H1 (cell line): ENCODE results near the gene SH2D1A. TPM values are rescaled to one million over a fixed set of nuclear protein-coding genes. Genes with fewer than 3 reads are reported as not detected.

Experiments used
- CTCF ChIA-PET: fragments of 300-600 bp; sonication (Branson Sonifier 250); formaldehyde crosslinking; loops from one replicate; lab custom pipeline; 2021; ENCODE audit not compliant: partially characterized antibody; lab: Charles Lee
- POLR2A ChIA-PET: fragments of 300-600 bp; sonication (Branson Sonifier 250); formaldehyde crosslinking; loops from one replicate; lab custom pipeline; 2021; ENCODE audit warnings: inconsistent platforms; ENCODE audit not compliant: partially characterized antibody; lab: Charles Lee
- DNase-seq, 2 experiments: peaks; one replicate each; pipeline versions ENCODE4 v3.0.0 to v3.0.0-alpha.2; 2010 to 2022; ENCODE audit warnings: low spot score in 2 of 2, low read depth in 1 of 2, mixed read lengths in 1 of 2
- FAIRE-seq: peaks from 2 replicates; lab custom pipeline; 2011; peaks lifted over from hg19 to GRCh38; lab: Jason Lieb, UNC
- H2AFZ ChIP-seq: 2 replicates; pipeline ENCODE4 v1.8.1; 2012; ENCODE audit warnings: low read length, inconsistent platforms
- H2AK5ac ChIP-seq: 2 replicates; pipeline ENCODE4 v1.6.1; 2013; ENCODE audit warnings: low read depth, low read length
- H2BK120ac ChIP-seq: replicated peaks from 2 replicates; pipeline ENCODE3; 2013; ENCODE audit warnings: low read depth, low read length, inconsistent platforms
- H2BK12ac ChIP-seq: 2 replicates; pipeline ENCODE4 v1.6.1; 2013; ENCODE audit warnings: low read depth, low read length
- H2BK15ac ChIP-seq: 2 replicates; pipeline ENCODE4 v1.6.1; 2013; ENCODE audit warnings: low read length
- H2BK20ac ChIP-seq: 2 replicates; pipeline ENCODE4 v1.6.1; 2013; ENCODE audit warnings: low read length
- H2BK5ac ChIP-seq: 2 replicates; pipeline ENCODE4 v1.6.1; 2013; ENCODE audit warnings: low read depth, low read length
- H3K14ac ChIP-seq: 2 replicates; pipeline ENCODE4 v1.6.1; 2013; ENCODE audit warnings: inconsistent platforms; ENCODE audit not compliant: insufficient read length
- H3K18ac ChIP-seq: 2 replicates; pipeline ENCODE4 v1.6.1; 2013; ENCODE audit warnings: low read length; ENCODE audit errors: extremely low read depth
- H3K23ac ChIP-seq: 2 replicates; pipeline ENCODE4 v1.6.1; 2013; ENCODE audit warnings: inconsistent platforms; ENCODE audit not compliant: insufficient read length
- H3K23me2 ChIP-seq: 2 replicates; pipeline ENCODE4 v1.6.1; 2013; ENCODE audit warnings: low read depth, low read length
- H3K27ac ChIP-seq: 2 replicates; pipeline ENCODE4 v1.6.1; 2011; ENCODE audit warnings: low read depth, low read length, inconsistent platforms
- H3K27me3 ChIP-seq, 4 experiments: replicated peaks in 1 of 4; 1 replicate in 1 of 4; 2 replicates in 3 of 4; pipeline versions ENCODE4 v1.6.1 to v1.8.1; 2011 to 2013; ENCODE audit warnings: low read length in 3 of 4, mild to moderate bottlenecking in 3 of 4, inconsistent platforms in 2 of 4, mixed read lengths in 2 of 4, moderate library complexity in 1 of 4; ENCODE audit not compliant: control insufficient read depth in 3 of 4, insufficient read depth in 3 of 4; ENCODE audit errors: extremely low read depth in 1 of 4
- H3K36me3 ChIP-seq, 4 experiments: 2 replicates each; pipeline versions ENCODE4 v1.6.1 to v1.8.1; 2011 to 2013; ENCODE audit warnings: mild to moderate bottlenecking in 4 of 4, low read length in 3 of 4, moderate library complexity in 2 of 4, control low read depth in 1 of 4, inconsistent platforms in 1 of 4; ENCODE audit not compliant: insufficient read depth in 4 of 4, control insufficient read depth in 2 of 4
- H3K4ac ChIP-seq: replicated peaks from 2 replicates; pipeline ENCODE3; 2013; ENCODE audit warnings: low read length, low read depth, mixed read lengths, inconsistent platforms; ENCODE audit not compliant: insufficient read length
- H3K4me1 ChIP-seq, 4 experiments: replicated peaks in 1 of 4; 1 replicate in 1 of 4; 2 replicates in 3 of 4; pipeline versions ENCODE4 v1.6.1 to v1.8.1; 2011 to 2013; ENCODE audit warnings: low read length in 3 of 4, inconsistent platforms in 2 of 4, mixed read lengths in 1 of 4; ENCODE audit not compliant: insufficient read depth in 4 of 4, control insufficient read depth in 3 of 4
- H3K4me2 ChIP-seq, 2 experiments: 2 replicates each; pipeline versions ENCODE4 v1.6.1 to v1.8.1; 2011 to 2013; ENCODE audit warnings: low read depth in 2 of 2, low read length in 2 of 2, control low read depth in 1 of 2, inconsistent platforms in 1 of 2, mild to moderate bottlenecking in 1 of 2; ENCODE audit not compliant: insufficient read depth in 1 of 2
- H3K4me3 ChIP-seq, 4 experiments: fragments of 200-600, 300-600 bp in 1 of 4; sonication (generic), shearing (Covaris generic), sonication (Bioruptor Twin) in 1 of 4; 2 replicates each; pipeline versions ENCODE4 v1.5.1 to v1.8.1; 2011 to 2016; ENCODE audit warnings: low read length in 4 of 4, low read depth in 3 of 4, control low read depth in 2 of 4, inconsistent platforms in 2 of 4, mild to moderate bottlenecking in 2 of 4, mixed read lengths in 1 of 4, moderate library complexity in 1 of 4; ENCODE audit not compliant: insufficient read depth in 2 of 4; ENCODE audit errors: extremely low read depth in 1 of 4
- H3K56ac ChIP-seq: replicated peaks from 2 replicates; pipeline ENCODE3; 2013; ENCODE audit warnings: low read depth, mild to moderate bottlenecking, mixed read lengths, low read length, inconsistent platforms; ENCODE audit not compliant: insufficient read length
- H3K79me1 ChIP-seq: 2 replicates; pipeline ENCODE4 v1.6.1; 2013; ENCODE audit warnings: low read depth, low read length, control low read depth
- H3K79me2 ChIP-seq, 2 experiments: 2 replicates each; pipeline versions ENCODE4 v1.6.1 to v1.8.1; 2012 to 2013; ENCODE audit warnings: low read length in 2 of 2, mild to moderate bottlenecking in 2 of 2, inconsistent platforms in 1 of 2; ENCODE audit not compliant: insufficient read depth in 2 of 2, control insufficient read depth in 1 of 2
- H3K9ac ChIP-seq, 4 experiments: replicated peaks in 1 of 4; 1 replicate in 1 of 4; 2 replicates in 3 of 4; pipeline versions ENCODE4 v1.6.1 to v1.8.1; 2011 to 2013; ENCODE audit warnings: low read depth in 3 of 4, low read length in 3 of 4, control low read depth in 2 of 4, mild to moderate bottlenecking in 2 of 4, moderate library complexity in 2 of 4, inconsistent platforms in 1 of 4; ENCODE audit errors: extremely low read depth in 1 of 4
- H3K9me3 ChIP-seq, 2 experiments: 2 replicates each; pipeline versions ENCODE4 v1.6.1 to v1.8.1; 2012 to 2013; ENCODE audit warnings: mild to moderate bottlenecking in 2 of 2, moderate library complexity in 2 of 2, control low read depth in 1 of 2, inconsistent platforms in 1 of 2, low read depth in 1 of 2, low read length in 1 of 2, mixed read lengths in 1 of 2; ENCODE audit not compliant: insufficient read depth in 2 of 2
- H4K20me1 ChIP-seq, 2 experiments: replicated peaks in 1 of 2; 2 replicates each; pipeline versions ENCODE3 to v1.8.1; 2011 to 2013; ENCODE audit warnings: inconsistent platforms in 2 of 2, low read length in 2 of 2, mild to moderate bottlenecking in 1 of 2; ENCODE audit not compliant: insufficient read depth in 2 of 2, control insufficient read depth in 1 of 2
- H4K5ac ChIP-seq: 2 replicates; pipeline ENCODE4 v1.6.1; 2013; ENCODE audit warnings: low read length, low read depth, mixed read lengths, inconsistent platforms; ENCODE audit not compliant: insufficient read length
- H4K8ac ChIP-seq: 2 replicates; pipeline ENCODE4 v1.8.0; 2013; ENCODE audit warnings: mild to moderate bottlenecking, moderate library complexity, low read length, inconsistent platforms; ENCODE audit not compliant: insufficient read depth; ENCODE audit errors: extremely low read depth
- H4K91ac ChIP-seq: replicated peaks from 2 replicates; pipeline ENCODE3; 2013; ENCODE audit warnings: low read length, mixed read lengths, inconsistent platforms; ENCODE audit not compliant: insufficient read length
- ASH2L ChIP-seq: fragments of 200-600, 300-600 bp; sonication (generic); IDR thresholded peaks from one replicate; pipeline ENCODE4 v1.7.1; 2017; ENCODE audit warnings: low read length
- CTBP2 ChIP-seq: IDR thresholded peaks from 2 replicates; pipeline ENCODE4 v1.7.0; 2011; ENCODE audit warnings: borderline replicate concordance, mild to moderate bottlenecking, moderate library complexity, mixed read lengths, low read length; ENCODE audit not compliant: insufficient read depth, insufficient read length
- EGR1 ChIP-seq: IDR thresholded peaks from 2 replicates; pipeline ENCODE4 v1.6.1; 2011; ENCODE audit warnings: low read depth, low read length, borderline replicate concordance
- KDM1A ChIP-seq: fragments of 200-600, 300-600 bp; sonication (generic); IDR thresholded peaks from 2 replicates; pipeline ENCODE4 v1.7.1; 2016; ENCODE audit warnings: mild to moderate bottlenecking, low read length, borderline replicate concordance
- NANOG ChIP-seq: IDR thresholded peaks from 2 replicates; pipeline ENCODE4 v1.6.1; 2011; ENCODE audit warnings: low read length, low read depth, mild to moderate bottlenecking, inconsistent platforms; ENCODE audit not compliant: insufficient read depth, poor library complexity, severe bottlenecking
- TBP ChIP-seq: IDR thresholded peaks from 2 replicates; pipeline ENCODE4 v1.6.1; 2011; ENCODE audit warnings: low read depth, low read length, improper control_type of control experiment
- TEAD4 ChIP-seq: IDR thresholded peaks from 2 replicates; pipeline ENCODE4 v1.6.1; 2012; ENCODE audit warnings: low read depth, low read length, inconsistent platforms, mixed read lengths
- WGBS, 2 experiments: shearing (Covaris generic) in 1 of 2; methylation state at CpG; one replicate each; pipeline versions ENCODE4 v1.1.6 to v1.1.7; 2013 to 2015; ENCODE audit warnings: low lambda C conversion rate in 2 of 2, mixed read lengths in 2 of 2, inconsistent platforms in 1 of 2, low coverage in 1 of 2, missing lambda C conversion rate in 1 of 2; ENCODE audit not compliant: insufficient replicate concordance in 2 of 2, insufficient coverage in 1 of 2, insufficient read length in 1 of 2; ENCODE audit errors: extremely low coverage in 1 of 2, missing lambda C conversion rate in 1 of 2; 5-methylcytosine and 5-hydroxymethylcytosine counted together
- polyA plus RNA-seq, 7 experiments: library from polyadenylated mRNA; depleted of rRNA in 3 of 7; stranded (reverse) in 5 of 7; unstranded in 2 of 7; fragments of >200 nt in 5 of 7; fragments of 200-250 nt in 2 of 7; gene quantifications; 1 replicate in 5 of 7; 2 replicates in 1 of 7; 4 replicates in 1 of 7; pipeline versions ENCODE4 v1.2.1 to v1.2.3, GENCODE V29; 2011 to 2013; ENCODE audit warnings: missing spikeins in 2 of 7, mixed read lengths in 2 of 7
- total RNA-seq: library from RNA; stranded (reverse); fragmentation: NEBNext Ultra II Directional; extraction: Animal tissue kit (Norgen Biotek cat#: 25700); gene quantifications from 2 replicates; pipeline ENCODE4 v1.2.1, GENCODE V29; 2021

Gene SH2D1A
- total and polyA plus RNA-seq, 2 of the 8 experiments (the other 6 are each of a cell fraction or from before 2014, with no cell fraction given), result not detected

DNA sequence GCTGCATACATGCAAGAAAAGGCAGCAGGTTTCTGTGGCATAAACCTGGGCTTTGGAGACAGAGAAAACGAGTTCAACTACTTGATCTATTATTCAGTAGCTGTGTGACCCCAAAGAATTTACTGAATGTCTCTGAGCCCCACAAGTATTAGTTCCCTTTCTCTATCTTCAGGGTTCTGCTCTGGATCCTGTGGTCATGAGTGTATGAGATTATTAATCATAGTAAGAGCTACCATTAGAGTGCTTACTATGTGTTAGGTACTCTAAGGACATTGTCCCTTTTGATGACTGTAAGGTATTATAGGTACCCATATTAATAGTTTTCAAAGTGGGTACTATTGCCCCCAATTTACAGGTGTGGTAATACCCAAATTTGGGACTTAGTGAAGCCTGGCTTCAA is 8.4 kb upstream of the SH2D1A start:
- H3K4me2 ChIP-seq, result no peak overlapping the region
- H2BK120ac ChIP-seq, result no peak overlapping the region
- H3K36me3 ChIP-seq, result no peaks in the 10 kb centered on the region
- H3K27ac ChIP-seq, result no peak overlapping the region
- no peak overlapping the region for H3K56ac ChIP-seq
- H3K79me1 ChIP-seq, result no peaks in the 10 kb centered on the region
- H4K91ac ChIP-seq, result no peak overlapping the region
- H3K14ac ChIP-seq, result no peak overlapping the region
- no peak overlapping the region for H3K18ac ChIP-seq
- H3K4me1 ChIP-seq, result no peaks in the 10 kb centered on the region
- H3K23me2 ChIP-seq, result no peaks in the 10 kb centered on the region
- H2BK12ac ChIP-seq, result no peak overlapping the region
- H3K9ac ChIP-seq, result no peak overlapping the region
- H2AK5ac ChIP-seq, result no peak overlapping the region
- no peak overlapping the region for H3K4me3 ChIP-seq
- POLR2A ChIA-PET, result no interaction called here
- no peak overlapping the region for H2BK15ac ChIP-seq
- WGBS, 2 experiments, result 71% methylated on average over 1 of the region's 1 CpG; no CpG with 5 or more reads in 1 of the 2 experiments
- no peaks in the 10 kb centered on the region for H3K27me3 ChIP-seq
- no peak for FAIRE-seq
- H2BK5ac ChIP-seq, result no peak overlapping the region
- no peak overlapping the region for H4K5ac ChIP-seq
- H2BK20ac ChIP-seq, result no peak overlapping the region
- H3K9me3 ChIP-seq, result no peaks in the 10 kb centered on the region
- no peaks in the 10 kb centered on the region for H3K79me2 ChIP-seq
- CTCF ChIA-PET, result no interaction called here
- no peak overlapping the region for H4K8ac ChIP-seq
- H2AFZ ChIP-seq, result no peak overlapping the region
- no peak overlapping the region for H3K23ac ChIP-seq
- DNase-seq, result no peak
- H4K20me1 ChIP-seq, result no peaks in the 10 kb centered on the region
- no peak overlapping the region for H3K4ac ChIP-seq
- TF ChIP-seq ASH2L (no peak), KDM1A (no peak), EGR1 (no peak), TEAD4 (no peak), NANOG (no peak), CTBP2 (no peak), TBP (no peak)
